Stimulated activated CD8-positive, alpha-beta memory T cell treated with anti-CD3 and anti-CD28 coated beads, Interleukin-7, amount 100 ng/mL, for 48 hours (primary cell): ENCODE measurements around the gene CAMKMT.

ENCODE experiments used
- DNase-seq, 2 donors: peaks; one replicate each; pipeline ENCODE4 v3.0.0-alpha.2; 2020; ENCODE audit warnings: low read depth in 1 of 2; ENCODE audit errors: extremely low read depth in 1 of 2

Gene CAMKMT

DNA sequence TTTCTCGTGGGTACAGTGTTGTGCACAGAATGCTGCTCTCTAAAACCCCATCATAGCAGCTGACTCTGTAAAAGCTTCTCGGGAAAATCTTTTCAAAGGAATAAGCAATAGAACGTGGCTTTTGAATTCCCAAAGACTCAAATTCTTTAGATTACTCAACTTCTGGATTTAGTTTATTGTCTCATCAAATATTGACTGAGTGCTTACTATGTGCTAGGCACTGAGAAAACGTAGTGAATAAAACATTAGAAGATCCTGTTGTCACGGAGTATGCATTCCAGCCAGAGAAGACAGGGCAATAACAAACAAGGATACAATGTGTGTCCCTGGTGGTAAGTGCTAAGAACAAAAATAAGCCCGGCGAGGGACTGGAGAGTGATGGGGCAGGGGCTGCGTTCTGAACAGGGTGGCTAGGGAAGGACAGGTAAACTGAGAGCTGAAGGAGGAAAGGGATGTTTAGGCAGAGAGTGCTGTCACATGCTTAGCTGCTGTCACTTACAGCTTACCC, 401.6 kb downstream of the CAMKMT start:
- no peak for DNase-seq

DNA sequence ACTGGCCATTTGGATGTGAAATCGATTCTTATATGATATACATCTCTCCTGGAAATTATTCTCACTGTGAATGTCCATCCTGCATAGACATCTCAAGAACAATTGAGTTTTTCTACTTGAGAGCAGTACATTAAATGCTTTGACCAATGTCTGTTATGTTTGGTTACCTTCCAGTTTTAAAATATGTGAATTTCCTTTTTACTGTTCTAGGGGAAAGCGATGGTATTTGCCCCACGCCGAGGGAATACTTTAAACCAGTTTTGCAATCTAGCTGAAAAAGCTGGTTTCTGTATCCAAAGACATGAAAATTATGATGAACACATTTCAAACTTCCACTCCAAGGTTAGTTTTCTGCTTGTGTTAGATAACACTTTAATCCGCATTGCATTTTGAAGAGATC, 404.5 kb downstream of the CAMKMT start:
- DNase-seq = no peak

DNA sequence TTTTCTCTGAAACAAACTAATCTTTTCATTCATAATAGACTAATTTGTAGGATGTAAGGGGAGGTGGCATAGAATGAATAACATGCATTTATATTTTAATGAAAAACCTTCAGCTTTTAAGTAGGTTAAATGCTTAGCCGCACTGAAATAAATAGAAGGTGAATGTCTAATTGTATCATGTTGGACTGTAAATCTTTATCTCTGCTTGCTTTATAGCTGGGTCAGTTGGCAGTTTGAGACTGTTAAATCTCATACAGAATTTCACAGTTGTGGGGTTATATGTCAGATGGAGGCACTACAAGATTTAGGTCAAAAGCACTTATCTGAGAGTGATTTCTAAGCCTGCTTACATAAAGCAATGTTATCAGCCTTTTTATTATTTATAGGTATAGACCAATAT, 405.0 kb downstream of the CAMKMT start:
- no peak for DNase-seq

DNA sequence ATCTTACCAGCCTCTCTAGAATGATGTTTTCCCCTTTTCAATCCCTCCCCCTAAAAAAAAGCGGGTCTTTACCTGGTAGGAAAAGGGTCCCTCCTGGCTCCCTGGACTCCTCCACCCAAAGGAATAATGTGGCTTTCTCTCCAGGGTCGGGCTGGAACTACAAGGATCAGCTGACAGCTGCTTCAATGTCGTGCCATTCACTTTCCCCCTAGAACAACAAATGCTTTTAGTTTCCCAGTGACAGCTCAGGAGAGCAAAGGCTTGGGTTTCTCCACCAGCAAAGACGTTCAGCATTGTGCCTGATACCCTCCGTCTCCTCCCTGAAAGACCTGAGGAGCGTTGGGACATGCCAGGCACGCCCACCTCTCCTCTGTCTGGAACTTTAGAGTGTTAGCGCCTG, 405.9 kb downstream of the CAMKMT start:
- no peak for DNase-seq

DNA sequence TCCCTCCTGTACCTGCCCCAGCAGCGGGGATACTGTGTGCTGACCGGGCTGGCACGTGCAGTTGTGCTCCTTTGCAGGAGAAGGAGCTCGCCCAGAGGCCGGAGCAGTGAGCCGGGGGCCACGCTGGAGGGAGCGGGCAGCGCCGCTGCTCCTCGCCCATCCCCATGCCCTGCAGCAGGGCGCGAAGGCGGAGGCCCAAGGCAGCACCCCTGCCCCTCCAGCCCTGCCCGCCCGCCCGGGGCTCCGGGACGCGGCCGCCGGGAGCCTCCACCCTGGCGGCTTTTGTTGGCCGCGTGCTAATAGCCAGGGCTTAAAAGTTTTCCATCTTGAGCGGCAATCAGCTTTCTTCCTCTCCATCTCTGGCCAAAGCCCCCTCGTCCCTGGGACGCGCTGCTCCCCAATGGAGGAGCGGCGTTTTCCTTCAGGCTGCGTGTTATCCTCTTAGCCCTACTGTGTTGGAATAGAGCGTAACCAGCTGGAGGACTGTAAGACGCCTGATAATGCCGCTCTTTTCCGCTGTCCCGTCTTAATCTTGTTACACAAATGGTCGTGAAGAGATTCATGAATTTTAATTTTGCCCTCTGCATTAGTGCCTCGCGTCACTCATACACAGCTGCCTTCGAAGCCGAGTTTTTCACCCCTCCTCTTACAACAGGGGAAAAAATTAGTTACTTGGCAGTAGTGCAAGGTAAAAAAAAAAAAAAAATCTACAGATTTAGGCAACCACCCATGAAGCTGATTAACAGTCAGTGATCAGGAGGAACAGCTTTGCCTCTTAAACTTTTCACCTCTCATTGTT, 406.9 kb downstream of the CAMKMT start:
- DNase-seq = no peak

DNA sequence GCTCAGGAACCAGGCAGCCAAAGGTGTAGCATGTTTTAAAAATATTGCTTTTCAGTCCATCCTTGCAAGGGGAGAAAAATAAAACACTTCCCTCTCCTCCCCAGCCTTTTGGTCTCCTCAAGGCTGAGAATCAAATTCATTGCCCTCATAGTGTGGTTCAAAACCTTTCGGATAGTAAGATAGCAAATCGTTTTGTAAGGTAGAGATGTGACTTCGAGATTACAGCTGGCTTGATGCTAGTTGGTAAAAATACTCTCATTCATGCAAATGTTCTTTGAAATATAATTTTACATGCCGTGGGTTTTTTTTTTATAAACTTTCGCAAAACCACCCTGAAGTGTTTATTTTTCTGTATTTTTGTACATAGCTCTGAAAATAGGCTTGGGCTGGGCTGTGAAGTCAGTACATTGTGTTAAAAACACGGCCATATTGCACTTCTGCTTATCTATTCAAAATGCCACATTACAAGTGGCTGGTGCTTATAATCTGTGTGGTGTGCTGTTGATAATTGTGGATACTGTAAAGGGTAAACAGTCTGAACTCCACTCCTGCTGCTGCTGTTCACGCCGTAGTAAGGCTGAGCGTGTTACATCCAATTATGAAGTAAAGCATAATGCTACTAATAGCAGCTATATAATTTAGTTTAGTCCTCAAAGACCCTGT, 407.7 kb downstream of the CAMKMT start:
- DNase-seq = no peak

DNA sequence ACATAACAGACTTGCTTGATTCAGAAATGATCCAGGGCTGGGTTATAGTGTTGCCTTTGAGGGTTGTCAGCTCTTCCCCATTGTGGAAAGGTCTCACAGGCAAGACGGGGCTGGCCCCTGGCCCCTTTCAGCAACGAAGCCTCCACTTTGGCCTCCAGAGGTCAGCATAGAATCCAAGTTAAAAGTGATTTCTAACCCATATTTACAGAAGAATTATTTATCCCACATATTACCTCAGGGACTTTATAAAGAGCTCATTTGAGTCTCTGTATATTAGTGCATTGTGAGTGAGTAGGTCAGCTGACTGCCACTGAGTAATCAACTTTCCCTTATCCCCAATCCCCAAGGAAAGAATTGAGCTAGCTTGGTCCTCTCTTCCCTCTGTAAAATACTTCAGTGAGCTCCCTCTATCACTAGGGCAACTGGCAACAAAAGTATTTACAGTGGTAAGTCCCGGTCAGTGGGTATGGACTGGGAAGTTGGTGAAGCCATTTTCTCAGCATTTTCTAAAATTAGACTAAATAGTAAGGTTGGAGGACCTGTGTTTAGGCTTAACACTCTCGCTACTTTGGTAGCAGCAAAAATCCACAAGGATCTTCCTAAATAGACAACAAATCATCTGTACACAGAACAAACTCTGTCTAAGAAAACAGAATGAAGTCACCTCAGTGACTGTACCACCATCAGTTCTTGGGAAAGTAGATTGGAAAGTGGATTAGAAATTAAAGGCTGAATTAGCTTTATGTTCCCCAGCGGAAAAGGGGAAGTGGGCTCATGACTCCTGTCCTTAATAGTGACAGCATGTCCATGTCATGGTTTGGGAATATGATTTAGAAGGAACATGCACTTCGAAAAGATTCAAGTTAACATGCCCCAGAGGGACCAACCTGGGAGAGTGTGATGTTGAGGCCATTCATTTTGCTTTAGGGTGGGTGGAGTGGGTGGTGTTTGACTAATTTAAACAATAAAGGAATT, 408.8 kb downstream of the CAMKMT start:
- DNase-seq = no peak

DNA sequence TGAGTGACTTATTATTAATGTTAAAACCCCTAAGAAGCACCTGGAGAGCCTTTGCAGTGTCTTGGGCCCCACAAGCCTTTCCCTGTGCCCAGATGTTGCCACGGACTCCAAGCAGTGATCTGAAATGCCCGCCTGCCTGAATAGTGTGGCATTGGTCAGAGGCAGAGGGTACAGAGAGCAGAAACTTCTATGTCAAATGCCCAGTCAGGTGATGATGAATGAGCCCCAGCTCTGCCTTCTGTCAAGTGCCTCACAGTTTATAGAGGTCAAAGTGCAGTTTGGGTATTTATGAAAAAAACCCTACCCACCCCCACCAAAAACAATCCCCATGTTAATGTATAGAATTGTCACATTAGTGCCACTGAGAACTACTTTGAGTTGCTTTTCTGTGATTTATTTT, 409.8 kb downstream of the CAMKMT start:
- DNase-seq = no peak

DNA sequence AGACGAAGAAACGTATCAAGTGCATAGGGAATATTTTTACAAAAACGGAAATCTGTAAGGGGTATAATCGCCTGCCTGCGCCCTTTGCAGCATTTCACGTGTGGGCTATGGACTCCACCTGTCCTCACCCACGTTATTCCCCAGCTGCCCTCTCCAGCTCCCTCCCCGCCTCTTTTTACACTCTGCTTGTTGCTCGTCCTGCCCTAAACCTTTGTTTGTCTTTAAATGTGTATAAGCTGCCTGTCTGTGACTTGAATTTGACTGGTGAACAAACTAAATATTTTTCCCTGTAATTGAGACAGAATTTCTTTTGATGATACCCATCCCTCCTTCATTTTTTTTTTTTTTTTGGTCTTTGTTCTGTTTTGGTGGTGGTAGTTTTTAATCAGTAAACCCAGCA, 410.4 kb downstream of the CAMKMT start:
- no peak for DNase-seq

DNA sequence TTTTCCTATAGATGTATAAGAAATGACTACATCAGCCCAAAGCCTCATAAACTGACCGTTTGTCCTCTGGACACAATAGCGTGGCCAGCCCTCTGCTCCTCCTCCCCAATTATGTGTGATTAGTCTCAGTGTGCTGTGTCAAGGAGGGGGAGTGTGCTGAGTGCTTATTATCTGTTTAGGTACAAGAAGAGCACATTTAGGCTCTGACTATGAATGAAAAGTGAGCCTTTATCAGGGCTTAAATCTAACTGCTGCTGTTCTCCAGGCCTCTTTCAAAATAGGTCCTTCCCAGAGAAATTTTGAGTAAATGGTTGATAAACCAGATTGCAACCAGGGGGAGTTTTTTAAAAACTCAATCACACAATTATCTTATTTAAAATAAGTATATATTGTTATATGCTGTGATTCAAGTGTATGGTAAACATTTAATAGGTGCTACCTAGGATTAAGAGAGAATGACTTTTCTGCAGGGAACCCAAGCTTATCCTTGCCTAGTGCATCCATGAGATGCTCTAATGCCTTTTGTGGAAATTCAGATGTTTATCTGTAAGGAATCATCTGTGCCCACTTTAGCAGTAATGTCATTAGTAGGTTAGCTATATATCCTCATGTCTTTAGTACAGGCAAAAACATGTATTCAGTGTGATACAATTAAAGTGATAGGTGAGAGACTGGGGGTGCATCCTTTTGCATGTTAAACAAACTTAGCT, 411.1 kb downstream of the CAMKMT start:
- no peak for DNase-seq

DNA sequence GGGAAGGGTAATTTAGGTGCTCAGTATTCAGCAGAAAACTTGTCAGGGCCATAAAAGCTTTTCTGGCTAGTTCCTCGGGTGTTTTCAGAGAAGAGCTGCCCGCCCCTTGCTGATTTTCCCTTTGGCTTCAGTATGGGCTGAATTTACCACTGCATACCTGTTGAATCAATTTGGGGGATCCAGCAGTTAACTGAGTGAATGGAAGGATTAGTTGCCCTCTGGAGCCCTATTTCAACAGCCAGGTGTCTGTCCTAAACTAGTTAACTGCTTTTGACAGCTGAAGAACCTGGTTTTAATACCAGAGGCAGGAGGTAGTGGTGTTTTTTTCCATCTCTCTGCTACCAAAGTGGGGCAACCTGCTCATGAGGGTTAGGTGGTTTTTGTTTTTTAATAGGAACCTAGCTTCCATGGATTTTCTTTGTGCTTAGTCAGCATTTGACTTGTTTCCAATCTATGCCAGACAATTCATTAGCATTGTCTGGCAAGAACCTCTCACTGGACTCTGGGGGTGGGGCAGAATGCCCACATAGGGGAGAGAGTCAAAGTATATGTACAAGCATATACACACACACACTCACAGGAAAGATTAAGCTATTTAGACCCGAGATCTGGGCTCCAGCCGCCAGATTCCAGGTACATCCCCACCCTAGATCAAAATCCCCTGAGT, 413.2 kb downstream of the CAMKMT start:
- no peak for DNase-seq

DNA sequence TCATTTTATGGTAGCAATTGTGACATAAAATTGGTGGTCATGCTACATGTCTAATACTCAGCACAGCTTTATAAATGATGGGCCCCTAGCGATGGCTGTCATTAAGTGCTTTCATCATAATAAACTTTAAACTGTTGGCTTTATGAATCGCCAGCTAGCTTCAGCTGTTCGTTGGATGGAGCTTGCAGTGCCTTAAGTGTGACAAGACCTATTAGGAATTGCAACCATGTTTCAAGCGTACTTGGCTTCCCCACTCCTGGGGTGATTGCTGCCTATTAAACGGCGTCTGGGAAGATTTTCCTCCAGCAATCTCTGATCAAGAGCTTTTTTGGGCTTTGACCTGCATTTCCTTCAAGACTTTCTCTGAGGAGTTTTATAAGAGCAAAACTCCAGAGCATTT, 415.3 kb downstream of the CAMKMT start:
- no peak for DNase-seq

DNA sequence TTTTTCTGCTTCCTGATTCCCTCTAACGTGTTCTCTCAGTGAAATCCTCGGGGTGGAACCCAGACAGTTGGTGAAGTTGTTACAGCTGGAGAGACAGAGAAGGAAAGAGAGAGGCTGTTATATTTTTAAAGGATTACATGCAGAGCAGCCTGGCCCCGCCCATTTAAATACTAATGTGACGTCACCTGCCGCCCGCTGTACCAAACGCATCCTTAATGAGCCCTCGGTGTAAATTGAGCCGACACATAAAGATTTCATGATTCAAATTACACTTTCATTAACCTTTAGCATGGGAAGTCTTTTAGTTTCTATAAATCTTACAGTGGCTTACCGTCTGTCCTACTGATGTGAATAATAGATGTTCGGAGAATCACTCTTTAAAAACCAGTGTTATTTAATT, 415.8 kb downstream of the CAMKMT start:
- no peak for DNase-seq

DNA sequence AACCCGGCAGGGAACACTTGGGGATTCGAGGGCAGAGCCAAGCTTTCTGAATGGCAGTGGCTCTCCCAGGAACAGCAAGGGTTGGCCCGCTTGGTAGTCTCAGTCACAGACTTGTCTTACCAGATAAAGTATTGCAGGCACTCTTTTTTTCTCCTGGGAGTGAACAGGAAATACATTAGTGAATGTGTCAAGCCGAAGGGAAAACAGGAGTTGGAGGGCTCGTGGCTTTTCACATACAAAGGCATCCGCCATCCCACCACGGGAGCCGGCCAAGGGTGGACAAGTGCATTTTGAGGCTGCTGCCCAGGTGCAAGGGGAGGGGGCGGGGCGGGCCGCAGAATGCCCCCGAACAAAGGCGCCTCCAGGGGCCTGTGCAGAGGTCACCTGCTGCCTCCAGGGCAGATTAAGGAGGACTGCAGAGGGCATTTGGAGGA, 416.5 kb downstream of the CAMKMT start:
- DNase-seq = no peak

DNA sequence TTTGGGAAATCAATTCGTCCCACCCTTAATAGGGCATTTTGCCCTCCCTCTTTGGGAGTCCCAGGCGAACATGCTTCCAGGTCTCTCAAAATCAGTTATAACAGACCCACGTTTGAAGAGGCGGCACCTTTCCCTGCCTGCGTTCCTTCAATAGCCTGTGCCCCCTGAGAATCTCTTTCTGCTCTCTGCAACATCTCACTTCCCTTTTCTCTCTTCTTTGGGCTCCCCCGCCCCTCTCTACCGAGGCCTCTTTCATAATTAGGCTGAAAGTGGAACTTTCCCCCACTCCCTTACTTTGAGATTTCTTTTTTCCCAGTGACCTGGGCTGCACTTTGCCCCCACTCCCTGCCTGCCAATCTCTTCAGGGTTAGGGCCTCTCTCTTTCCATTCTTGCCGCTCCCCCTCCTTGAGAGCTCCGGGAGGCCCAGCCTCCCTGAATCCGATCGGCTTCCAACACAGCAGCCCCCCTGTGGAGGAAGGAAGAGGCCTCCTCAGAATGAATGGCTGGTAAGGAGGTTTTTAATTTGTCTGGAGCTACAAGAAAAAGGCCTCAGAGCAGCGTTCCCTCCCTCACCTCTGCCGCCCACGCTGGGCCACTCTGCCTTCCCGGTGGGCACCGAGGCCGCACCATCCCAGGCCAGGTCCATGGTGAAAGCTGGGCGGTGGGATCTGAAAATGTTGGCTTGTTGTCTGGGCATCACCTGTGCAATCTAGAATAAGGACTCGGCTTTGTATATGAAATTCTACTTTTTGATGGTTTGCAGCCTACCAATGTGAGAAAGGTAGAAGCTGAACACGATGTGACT, 417.1 kb downstream of the CAMKMT start:
- DNase-seq = no peak

DNA sequence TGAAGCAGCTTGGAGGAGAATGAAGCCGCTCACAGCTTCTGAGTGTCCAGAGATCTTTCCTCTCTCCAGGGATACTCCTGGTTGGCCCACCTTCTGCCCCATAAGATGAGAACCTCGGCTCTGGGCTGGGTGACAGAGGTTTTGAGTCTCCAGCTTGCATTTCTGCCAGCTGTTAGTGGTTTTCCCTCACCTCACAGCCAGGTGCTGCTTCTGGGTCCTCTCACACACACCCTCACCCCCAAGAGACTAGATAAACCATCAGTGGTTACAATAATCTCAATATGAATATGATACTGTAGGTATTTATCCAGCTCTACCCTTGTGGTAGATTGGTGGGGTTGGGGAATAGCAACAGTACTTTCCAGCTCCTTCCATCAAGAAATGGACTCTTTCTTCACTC, 418.0 kb downstream of the CAMKMT start:
- DNase-seq = no peak

DNA sequence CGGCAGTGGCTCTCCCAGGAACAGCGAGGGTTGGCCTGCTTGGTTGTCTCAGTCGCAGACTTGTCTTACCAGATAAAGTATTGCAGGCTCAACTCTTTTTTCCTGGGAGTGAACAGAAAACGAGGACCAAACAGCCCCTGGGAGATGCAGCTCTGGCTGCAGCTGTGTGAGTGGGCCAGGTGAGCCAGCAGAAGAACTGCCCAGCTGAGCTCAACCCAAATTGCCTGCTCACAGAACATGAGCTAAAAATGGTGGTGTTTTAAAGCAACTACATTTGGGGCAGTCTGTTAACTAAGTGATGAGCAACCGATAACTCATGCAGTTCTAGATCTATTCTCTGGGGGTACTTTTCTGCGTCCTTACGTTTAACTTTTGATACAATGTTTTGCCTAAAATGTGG, 418.7 kb downstream of the CAMKMT start:
- DNase-seq = no peak

DNA sequence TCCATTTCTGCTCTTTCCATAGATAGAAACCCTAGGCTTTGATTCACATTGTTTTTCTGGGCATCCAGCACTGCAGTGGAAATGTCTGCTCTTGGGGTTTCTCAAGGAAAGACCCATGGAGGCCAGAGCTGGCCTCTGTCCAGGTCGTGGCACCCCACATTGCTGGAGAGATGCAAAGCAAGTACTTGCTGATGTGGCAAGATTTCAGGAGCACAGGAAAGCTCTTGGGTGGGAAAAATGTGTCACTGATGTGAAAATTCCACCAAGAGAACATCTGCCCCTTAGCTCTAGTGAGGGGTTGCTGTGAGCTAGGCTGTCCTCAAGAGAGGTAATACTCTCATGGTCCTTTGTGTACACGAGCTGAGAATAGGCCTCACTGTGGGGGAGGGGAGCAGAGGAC, 423.7 kb downstream of the CAMKMT start:
- no peak for DNase-seq
